HG02759 (cell line): ENCODE results near the gene SRA1.

Source experiments
- ATAC-seq: cut with Tn5 transposase; IDR thresholded peaks from one replicate; pipeline ENCODE4 v1.9.1; 2021; ENCODE audit warnings: mild to moderate bottlenecking, moderate library complexity; ENCODE audit not compliant: unreplicated experiment

Gene SRA1

DNA sequence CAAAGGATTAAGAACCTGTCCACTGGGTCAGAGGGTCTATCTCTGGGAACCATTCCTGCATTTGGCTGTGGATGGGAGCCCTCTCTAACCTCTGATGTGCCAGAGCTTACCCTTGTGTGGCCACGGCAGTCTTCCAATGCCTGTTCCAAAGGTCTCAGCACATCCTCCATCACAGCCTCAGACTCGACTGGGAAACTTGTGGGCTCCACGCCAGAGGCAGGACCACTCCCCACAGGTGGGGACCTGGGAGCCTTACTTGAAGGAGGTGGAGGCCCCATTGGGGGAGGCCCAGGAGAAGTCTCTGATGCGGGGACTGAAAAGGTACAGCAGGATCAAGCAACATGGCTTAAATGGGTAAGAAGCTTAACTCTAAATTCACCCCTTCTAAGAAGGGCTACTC lies 5.4 kb downstream of the SRA1 start:
- no peak for ATAC-seq

DNA sequence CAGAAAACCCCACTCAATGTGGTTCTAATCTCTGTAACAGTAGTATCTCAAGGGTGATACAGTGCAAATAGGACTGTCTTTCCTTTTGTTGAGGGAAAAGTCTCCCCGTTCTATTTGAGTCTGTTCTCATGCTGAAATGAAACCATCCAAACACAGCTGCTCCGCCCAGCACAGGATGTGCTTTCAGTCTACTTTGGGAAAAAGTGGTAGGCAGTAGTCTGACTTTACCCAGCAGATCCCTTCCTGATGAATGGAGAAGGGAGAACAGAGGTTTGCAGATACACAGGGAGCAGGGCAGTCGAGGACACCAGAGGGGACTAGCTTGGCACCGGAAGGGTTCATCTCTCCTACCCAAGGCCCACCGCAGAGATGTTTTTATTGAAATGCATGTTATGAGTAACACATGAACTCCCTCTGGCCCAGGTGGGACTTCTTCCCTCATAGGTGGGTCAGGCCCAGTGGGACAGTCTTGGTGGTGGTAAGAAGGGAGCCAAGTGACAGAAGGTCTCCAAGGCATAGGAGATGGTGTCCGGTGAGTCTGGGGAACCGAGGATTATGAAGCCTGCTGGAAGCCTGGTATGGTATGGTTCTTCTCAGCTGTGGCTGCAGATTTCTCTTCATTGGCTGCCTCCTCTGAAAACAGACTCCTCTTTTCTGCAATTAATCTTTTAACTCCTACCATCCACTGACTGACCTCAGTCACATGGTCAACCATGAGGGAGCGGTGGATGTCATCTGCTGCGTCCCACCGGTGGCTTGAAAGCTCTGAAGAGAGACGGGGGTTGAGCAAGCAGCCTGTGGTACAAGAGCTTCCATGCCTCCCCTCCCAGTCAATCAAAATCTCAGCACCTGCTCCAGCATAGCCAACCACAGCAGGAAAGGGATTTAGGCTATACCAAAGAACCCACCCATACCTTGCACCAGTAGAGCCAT lies 6.9 kb downstream of the SRA1 start:
- no peak for ATAC-seq

DNA sequence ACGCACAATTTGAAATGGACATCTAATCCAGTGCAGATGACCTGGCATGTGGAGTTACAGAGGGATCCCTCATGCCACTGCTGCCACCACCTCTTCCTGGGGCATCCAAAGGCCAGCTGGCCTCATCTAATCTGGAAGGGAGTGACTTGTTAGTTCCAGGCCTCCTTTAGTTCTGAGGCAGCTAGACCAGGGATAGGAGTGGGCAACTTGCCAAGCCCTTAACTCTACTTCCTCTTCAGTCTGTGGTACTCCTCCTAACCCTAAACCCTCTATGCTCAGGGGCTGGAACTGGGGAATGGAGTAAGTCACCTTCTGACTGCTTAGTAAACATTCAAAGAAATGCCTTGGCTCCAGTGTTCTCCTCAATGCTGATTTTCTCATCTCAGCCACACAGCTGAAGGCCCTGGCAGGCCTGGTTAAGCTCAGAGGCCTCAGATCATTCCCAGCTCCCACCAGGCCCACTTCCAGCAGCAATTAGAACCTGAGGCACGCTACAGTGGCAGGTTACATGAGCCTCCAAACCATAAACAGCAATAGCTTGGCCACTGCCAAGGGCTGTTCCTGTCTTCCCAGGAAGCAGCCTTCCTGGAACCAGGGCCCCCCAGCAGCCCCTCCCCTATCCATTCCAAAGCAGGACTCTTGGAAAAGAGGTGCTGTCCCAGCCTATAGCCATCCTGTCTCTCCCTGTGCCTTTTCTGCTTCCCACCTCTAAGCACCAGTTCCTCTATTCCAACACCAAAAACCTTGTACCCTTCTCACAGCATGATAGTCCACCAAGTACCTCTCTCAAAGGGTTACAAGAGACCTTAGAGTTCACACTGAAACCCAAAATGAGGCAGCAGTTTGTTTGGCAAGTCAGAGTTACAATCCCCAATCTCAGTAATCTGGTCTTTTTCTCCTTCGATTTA lies 7.8 kb downstream of the SRA1 start:
- ATAC-seq: no peak

DNA sequence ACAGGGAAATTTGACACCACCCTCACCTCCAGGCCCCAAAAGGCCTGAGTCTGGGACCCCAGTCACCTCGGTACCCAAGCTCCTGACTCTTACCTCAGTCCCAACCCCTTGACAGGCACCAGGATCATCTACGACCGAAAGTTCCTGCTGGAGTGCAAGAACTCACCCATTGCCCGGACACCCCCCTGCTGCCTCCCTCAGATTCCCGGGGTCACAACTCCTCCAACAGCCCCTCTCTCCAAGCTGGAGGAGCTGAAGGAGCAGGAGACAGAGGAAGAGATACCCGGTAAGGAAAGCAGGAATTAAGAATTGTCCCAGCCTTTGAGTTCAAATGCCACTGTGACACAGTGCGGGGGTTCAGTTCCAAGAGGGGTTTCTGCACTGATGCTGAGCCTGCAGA lies 8.5 kb downstream of the SRA1 start:
- no peak for ATAC-seq

DNA sequence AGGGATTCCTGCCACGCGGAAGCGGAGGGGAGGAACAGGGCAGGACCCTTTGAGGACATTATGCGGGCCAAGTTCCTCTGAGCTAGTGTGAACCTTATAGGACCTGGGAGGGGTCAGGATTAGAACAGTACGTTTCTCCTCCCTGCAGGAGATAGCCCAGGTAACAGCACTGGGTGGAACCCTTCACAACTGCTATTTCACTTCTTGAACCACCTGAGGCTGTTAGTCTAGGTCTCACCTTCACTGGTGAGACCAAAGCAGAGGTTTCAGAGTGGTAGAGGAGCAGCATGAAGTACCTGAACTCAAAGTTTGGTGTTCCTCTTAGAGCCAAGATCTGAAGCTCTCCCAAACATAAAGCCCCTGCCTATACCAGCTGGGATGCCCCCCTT lies 9.0 kb downstream of the SRA1 start:
- no peak for ATAC-seq

DNA sequence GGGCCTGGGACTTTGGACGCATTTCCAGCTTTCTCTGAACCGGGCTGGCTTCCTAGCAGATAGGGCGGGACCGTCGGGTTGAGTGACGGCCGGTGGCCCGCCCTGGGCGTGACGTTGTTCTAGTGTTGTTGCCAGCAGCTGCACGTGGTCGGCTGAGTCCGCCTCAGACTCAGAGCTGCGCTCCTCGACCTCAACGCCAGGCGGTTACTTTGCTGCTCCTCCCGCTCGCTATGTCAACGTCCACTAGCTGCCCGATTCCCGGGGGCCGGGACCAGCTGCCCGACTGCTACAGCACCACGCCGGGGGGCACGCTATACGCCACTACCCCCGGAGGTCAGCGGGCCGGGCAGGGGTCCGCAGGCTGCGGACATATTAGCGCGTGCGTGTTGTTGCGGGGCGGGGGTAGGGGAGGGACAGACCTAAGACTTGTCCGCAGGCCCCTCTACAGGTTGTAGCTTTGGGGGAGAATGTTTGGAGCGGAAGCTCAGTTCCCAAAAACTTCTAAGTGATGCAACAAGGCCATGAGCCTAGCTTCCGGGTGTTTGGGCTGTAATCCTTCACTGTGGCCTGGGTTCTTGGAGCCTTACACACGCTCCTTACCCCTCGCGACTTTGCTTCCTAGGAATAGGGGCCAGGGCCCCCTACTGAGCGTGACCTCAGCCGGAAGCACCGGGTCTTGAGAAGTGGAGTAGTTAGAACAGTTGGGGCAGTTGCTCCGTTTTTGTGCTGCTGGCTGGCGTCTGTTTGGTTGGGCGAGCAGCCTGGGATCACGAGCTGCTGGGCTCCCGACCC lies 9.6 kb downstream of the SRA1 start, which contains the start of gene EIF4EBP3:
Gene EIF4EBP3, plus strand, starts transcription at position 155 of the 792 bp plus-strand sequence. Its CDS starts 76 bp downstream, at position 231.
- peak; percentile 99 for ATAC-seq

DNA sequence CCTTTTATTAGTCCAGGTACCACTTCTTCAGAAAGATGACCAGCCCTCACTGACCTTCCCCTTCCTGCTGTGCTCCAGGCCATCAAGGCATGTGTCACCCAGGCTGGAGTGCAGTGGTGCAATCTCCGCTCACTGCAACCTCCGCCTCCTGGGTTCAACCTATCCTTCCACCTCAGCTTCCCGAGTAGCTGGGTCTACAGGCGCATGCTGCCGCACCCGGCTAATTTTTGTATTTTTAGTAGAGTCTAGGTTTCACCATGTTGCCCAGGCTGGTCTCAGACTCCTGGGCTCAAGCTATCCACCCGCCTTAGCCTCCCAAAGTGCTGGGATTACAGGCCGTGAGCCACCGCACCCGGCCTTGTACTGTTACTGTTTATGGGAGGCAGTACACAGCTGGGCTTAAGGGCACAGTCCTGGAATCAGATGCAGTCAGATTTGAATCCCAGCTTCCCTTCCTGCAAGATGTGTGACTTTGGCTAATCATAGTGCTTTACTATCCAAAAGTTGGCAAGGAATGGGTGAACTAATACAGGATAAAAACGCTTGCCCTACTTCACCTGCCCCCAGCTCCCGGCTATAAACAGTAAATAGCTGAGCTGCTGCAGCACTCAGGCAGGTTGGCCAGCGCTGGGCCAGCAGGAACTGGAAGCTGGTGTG lies 10.3 kb downstream of the SRA1 start:
- ATAC-seq: no peak

DNA sequence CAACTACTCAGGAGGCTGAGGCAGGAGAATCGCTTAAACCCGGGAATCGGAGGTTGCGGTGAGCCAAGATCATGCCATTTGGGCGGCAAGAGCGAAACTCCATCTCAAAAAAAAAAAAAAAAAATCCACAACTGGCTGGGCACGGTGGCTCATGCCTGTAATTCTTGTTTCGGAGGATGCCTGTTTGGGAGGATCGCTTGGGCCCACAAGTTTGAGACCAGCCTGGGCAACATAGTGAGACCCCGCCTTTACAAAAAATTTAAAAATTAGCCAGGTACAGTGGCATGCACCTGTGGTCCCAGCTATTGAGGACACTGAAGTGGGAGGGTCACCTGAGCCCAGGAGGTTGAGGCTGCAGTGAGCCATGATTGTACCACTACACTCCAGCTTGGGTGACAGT lies 11.7 kb downstream of the SRA1 start:
- ATAC-seq: no peak

DNA sequence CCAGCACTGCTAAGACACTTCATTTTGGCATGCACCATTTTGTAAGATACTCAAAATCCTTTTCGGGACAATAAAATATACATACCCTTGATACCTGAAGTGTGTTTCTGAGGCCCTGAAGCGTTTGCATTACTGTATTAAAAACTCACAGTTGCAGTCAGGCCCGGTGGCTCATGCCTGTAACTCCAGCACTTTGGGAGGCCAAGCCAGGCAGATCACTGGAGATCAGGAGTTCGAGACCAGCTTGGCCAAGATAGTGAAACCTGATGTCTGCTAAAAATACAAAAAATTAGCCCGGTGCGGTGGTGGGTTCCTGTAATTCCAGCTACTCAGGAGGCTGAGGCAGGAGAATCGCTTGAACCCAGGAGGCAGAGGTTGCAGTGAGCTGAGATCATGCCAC lies 12.3 kb downstream of the SRA1 start:
- ATAC-seq: no peak

DNA sequence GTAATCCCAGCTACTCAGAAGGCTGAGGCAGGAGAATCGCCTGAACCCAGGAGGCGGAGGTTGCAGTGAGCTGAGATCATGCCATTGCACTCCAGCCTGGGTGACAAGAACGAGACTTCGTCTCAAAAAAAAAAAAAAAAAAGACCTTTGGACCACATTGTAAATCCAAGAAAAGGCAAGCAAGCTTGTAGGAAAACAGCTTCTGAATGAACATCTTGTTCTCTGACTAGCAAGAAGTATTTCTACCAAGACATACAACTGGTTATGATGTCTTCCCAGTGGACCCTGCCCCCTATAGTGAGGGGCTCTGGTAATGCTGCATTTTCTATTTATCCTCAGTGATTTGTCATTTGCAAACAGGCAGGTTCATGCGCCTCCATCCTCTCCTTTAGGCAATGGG lies 14.3 kb downstream of the SRA1 start:
- ATAC-seq: no peak

DNA sequence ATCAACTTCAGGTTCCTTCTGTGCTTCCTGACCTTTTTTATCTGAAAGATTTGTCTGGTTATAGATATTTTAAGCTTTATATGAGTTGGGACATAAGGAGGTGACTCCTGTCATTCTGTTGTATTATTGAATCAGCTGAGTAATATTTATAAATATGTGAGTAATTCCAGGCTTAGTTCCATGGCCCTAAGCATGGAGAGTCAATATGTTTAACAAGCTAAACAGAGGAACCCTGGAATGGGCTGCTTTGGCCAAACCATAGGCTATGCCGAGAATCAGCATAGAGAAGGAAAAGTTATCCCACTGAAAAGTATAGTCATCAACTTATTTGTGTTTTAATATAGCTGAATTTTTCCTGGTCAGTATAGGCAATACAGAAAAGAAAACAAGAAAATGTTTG lies 17.0 kb downstream of the SRA1 start:
- no peak for ATAC-seq

DNA sequence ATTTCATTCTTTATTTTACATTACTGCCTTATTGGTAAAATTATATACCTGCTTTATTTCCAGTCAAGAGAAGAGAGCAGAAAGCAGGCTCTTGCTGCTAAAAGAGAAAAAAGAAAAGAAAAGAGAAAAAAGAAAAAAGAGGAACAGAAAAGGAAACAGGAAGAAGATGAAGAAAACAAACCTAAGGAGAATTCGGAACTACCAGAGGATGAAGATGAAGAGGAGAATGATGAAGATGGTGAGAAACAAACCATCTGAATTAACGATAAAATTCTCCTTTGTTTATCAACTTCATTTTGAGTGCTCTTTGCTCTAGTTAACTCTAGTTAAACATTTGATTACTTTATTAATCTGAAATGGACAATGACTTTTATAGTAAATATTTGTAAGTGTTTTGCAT lies 33.3 kb downstream of the SRA1 start:
- no peak for ATAC-seq

DNA sequence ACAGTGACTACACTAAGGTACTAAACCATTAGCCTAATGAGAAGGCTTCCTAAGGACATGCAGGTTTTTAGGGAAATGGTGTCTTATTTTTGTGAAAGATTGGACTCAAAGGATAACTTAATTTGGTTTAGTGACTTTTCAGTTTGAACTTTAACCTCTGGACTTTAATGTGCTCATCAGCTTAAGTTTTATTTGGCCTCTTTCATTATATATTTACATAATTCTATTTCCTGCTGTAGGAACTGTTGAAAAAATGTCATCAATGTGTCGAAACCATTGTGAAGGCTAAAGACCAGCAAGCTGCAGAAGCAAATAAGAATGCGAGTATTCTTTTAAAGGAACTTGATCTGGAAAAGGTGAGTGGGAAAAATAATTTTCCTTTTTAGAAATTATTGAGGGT lies 44.1 kb downstream of the SRA1 start:
- no peak for ATAC-seq

DNA sequence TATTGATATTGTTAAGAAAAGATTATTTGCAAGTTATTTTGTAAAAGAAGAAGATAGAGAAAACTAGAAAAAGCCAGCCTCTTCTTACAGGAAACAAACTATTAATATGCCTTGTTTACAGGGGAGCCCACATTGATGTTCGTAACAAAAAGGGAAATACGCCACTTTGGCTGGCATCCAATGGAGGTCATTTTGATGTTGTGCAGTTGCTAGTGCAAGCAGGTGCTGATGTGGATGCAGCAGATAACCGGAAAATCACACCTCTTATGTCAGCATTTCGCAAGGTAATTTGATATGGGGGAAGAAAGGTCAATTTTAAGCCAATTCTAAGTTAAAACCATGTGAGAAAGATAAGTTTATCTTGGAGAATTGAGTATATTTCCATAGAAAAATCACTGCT lies 47.4 kb downstream of the SRA1 start:
- no peak for ATAC-seq

DNA sequence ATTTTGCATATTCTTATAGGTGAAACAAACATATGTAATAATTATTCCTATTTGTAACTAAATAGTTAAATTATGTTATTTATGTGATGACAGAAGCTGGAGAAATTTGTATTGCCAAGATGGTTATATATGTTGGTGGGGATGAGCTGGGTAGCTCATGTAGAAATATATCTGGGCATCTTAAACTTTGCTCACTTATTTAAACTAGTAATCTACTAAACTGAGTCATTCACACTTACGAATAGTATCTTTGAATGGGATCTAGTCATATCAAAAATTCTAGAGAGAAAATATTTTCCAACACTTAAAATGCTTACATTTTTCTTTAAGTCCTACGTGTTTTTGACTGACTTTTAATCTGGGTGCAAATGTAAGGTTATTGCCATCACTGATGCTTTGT lies 54.4 kb downstream of the SRA1 start:
- no peak for ATAC-seq
